ENCODE data around the gene ATL3.

- TF ChIP-seq CTCF (IDR thresholded peaks at IDR 0.05) (no peak), POLR2A (IDR thresholded peaks at IDR 0.05) (no peak)
Observed at GRCh38 chr11:63629426-63629825, 41.8 kb downstream of the ATL3 start.
